PC-9 (cell line): ENCODE measurements around the gene FOXP1.

ENCODE experiments used
- CTCF ChIP-seq: fragments of 200-600 bp; sonication (generic); conservative IDR thresholded peaks from 2 replicates; pipeline ENCODE4 v1.6.1; 2017; ENCODE audit warnings: mixed run types, antibody characterized with exemption, mild to moderate bottlenecking, moderate library complexity
- EZH2 ChIP-seq: fragments of 200-600 bp; sonication (generic); IDR thresholded peaks from 2 replicates; pipeline ENCODE4 v1.8.0; 2017; ENCODE audit warnings: antibody characterized with exemption, low read depth

- TF ChIP-seq CTCF, result no peak
- TF ChIP-seq EZH2, result no peak
These were observed 310.1 kb downstream of the FOXP1 start for GRCh38 chr3:71273453-71273852.
